ENCODE measurements around the gene MCCC1.

The MCCC1 gene

GRCh38 chr3:182978387-182978786 lies 120.9 kb downstream of the MCCC1 start (continued):
- TF ChIP-seq, protein P1, sequence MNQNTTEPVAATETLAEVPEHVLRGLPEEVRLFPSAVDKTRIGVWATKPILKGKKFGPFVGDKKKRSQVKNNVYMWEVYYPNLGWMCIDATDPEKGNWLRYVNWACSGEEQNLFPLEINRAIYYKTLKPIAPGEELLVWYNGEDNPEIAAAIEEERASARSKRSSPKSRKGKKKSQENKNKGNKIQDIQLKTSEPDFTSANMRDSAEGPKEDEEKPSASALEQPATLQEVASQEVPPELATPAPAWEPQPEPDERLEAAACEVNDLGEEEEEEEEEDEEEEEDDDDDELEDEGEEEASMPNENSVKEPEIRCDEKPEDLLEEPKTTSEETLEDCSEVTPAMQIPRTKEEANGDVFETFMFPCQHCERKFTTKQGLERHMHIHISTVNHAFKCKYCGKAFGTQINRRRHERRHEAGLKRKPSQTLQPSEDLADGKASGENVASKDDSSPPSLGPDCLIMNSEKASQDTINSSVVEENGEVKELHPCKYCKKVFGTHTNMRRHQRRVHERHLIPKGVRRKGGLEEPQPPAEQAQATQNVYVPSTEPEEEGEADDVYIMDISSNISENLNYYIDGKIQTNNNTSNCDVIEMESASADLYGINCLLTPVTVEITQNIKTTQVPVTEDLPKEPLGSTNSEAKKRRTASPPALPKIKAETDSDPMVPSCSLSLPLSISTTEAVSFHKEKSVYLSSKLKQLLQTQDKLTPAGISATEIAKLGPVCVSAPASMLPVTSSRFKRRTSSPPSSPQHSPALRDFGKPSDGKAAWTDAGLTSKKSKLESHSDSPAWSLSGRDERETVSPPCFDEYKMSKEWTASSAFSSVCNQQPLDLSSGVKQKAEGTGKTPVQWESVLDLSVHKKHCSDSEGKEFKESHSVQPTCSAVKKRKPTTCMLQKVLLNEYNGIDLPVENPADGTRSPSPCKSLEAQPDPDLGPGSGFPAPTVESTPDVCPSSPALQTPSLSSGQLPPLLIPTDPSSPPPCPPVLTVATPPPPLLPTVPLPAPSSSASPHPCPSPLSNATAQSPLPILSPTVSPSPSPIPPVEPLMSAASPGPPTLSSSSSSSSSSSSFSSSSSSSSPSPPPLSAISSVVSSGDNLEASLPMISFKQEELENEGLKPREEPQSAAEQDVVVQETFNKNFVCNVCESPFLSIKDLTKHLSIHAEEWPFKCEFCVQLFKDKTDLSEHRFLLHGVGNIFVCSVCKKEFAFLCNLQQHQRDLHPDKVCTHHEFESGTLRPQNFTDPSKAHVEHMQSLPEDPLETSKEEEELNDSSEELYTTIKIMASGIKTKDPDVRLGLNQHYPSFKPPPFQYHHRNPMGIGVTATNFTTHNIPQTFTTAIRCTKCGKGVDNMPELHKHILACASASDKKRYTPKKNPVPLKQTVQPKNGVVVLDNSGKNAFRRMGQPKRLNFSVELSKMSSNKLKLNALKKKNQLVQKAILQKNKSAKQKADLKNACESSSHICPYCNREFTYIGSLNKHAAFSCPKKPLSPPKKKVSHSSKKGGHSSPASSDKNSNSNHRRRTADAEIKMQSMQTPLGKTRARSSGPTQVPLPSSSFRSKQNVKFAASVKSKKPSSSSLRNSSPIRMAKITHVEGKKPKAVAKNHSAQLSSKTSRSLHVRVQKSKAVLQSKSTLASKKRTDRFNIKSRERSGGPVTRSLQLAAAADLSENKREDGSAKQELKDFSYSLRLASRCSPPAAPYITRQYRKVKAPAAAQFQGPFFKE (tag by site-specific recombination; IDR thresholded peaks at IDR 0.05; ENCODE audit: borderline replicate concordance): no peak
- no peak for TF ChIP-seq HOXA7 (CRISPR knock-in tag; IDR thresholded peaks at IDR 0.05; ENCODE audit: borderline replicate concordance)
- TF ChIP-seq ZNF112 (tag by site-specific recombination; IDR thresholded peaks at IDR 0.05): no peak

DNA sequence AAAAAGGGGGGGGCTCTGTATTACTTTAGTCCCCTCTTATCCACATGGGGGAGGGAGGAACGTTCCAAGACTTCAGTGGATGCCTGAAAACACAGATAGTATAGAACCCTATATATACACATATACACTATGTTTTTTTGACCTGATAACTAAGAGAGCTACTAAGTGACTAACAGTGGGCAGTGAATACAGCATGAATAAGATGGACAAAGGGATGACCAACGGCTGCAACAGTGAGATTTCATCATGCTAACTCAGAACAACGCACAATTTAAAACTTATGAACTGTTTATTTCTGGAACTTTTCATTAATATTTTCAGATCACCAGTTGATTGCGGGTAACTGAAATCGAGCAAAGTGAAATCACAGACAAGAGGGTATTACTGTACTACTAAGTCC lies 126.2 kb downstream of the MCCC1 start:
- ChIA-PET POLR2A (no interaction called here), CTCF (no interaction called here)
- no peak overlapping the region for H3K27ac ChIP-seq (ENCODE audit: extremely low read depth, low read depth, low read length)
- no peaks in the 10 kb centered on the region for H3K9me3 ChIP-seq (ENCODE audit: control insufficient read depth, insufficient read depth, low read depth, low read length)
- TF ChIP-seq ZNF138 (tag by site-specific recombination; IDR thresholded peaks at IDR 0.05; ENCODE audit: borderline replicate concordance): no peak
- no peak for TF ChIP-seq ZNF248 (tag by site-specific recombination; IDR thresholded peaks at IDR 0.05)
- no peak for TF ChIP-seq ZEB2 (tag by site-specific recombination; IDR thresholded peaks at IDR 0.05)
- TF ChIP-seq ZNF747 (tag by site-specific recombination; IDR thresholded peaks at IDR 0.05): no peak
- TF ChIP-seq, protein P2, sequence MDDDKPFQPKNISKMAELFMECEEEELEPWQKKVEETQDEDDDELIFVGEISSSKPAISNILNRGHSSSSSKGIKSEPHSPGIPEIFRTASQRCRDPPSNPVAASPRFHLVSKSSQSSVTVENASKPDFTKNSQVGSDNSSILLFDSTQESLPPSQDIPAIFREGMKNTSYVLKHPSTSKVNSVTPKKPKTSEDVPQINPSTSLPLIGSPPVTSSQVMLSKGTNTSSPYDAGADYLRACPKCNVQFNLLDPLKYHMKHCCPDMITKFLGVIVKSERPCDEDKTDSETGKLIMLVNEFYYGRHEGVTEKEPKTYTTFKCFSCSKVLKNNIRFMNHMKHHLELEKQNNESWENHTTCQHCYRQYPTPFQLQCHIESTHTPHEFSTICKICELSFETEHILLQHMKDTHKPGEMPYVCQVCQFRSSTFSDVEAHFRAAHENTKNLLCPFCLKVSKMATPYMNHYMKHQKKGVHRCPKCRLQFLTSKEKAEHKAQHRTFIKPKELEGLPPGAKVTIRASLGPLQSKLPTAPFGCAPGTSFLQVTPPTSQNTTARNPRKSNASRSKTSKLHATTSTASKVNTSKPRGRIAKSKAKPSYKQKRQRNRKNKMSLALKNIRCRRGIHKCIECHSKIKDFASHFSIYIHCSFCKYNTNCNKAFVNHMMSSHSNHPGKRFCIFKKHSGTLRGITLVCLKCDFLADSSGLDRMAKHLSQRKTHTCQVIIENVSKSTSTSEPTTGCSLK (tag by site-specific recombination; IDR thresholded peaks at IDR 0.05): no peak
- TF ChIP-seq ZNF501 (tag by site-specific recombination; IDR thresholded peaks at IDR 0.05): no peak
- H3K36me3 ChIP-seq (ENCODE audit: control insufficient read depth in 2 of 2, insufficient read depth in 1 of 2, low read length in 2 of 2): no peaks in the 10 kb centered on the region
- H3K4me3 ChIP-seq (ENCODE audit: low read depth, low read length): no peak overlapping the region
- peaks cover 5% of the 10 kb centered on the region; the same call in 1 of the 2 replicates for H3K4me1 ChIP-seq (ENCODE audit: control insufficient read depth, insufficient read depth, low read length)

GRCh38 chr3:182972387-182972786 lies 126.9 kb downstream of the MCCC1 start:
- Histone ChIP-seq H3K36me3 (ENCODE audit: control insufficient read depth in 2 of 2, insufficient read depth in 1 of 2, low read length in 2 of 2) (no peaks in the 10 kb centered on the region), H3K27ac (ENCODE audit: extremely low read depth, low read depth, low read length) (no peak overlapping the region), H3K9me3 (ENCODE audit: control insufficient read depth, insufficient read depth, low read depth, low read length) (no peaks in the 10 kb centered on the region), H3K4me1 (ENCODE audit: control insufficient read depth, insufficient read depth, low read length) (peaks cover 5% of the 10 kb centered on the region; the same call in 1 of the 2 replicates), H3K4me3 (ENCODE audit: low read depth, low read length) (no peak overlapping the region)
- POLR2A ChIA-PET: no interaction called here
- no peak for TF ChIP-seq ZNF366 (tag by site-specific recombination; conservative IDR thresholded peaks at IDR 0.05)
- no peak for TF ChIP-seq ZNF24 (tag by site-specific recombination; IDR thresholded peaks at IDR 0.05)
- no peak for TF ChIP-seq ZNF292 (tag by site-specific recombination; IDR thresholded peaks at IDR 0.05; ENCODE audit: borderline replicate concordance, low read depth)
- no peak for TF ChIP-seq ZNF792 (tag by site-specific recombination; IDR thresholded peaks at IDR 0.05)
- no peak for TF ChIP-seq ZNF133 (tag by site-specific recombination; IDR thresholded peaks at IDR 0.05)
- no peak for TF ChIP-seq ZNF311 (tag by site-specific recombination; IDR thresholded peaks at IDR 0.05; ENCODE audit: borderline replicate concordance)
- no peak for TF ChIP-seq ZNF302 (tag by site-specific recombination; IDR thresholded peaks at IDR 0.05; ENCODE audit: low read depth)
- CTCF ChIA-PET: no interaction called here
